H1 (cell line): ENCODE data around the gene RIC8A. TPM values are rescaled to one million over a fixed set of nuclear protein-coding genes. Genes with fewer than 3 reads are reported as not detected.

Experiments
- CTCF ChIA-PET: fragments of 300-600 bp; sonication (Branson Sonifier 250); formaldehyde crosslinking; loops from one replicate; lab custom pipeline; 2021; ENCODE audit not compliant: partially characterized antibody; lab: Charles Lee
- POLR2A ChIA-PET: fragments of 300-600 bp; sonication (Branson Sonifier 250); formaldehyde crosslinking; loops from one replicate; lab custom pipeline; 2021; ENCODE audit warnings: inconsistent platforms; ENCODE audit not compliant: partially characterized antibody; lab: Charles Lee
- DNase-seq, 2 experiments: peaks; one replicate each; pipeline versions ENCODE4 v3.0.0 to v3.0.0-alpha.2; 2010 to 2022; ENCODE audit warnings: low spot score in 2 of 2, low read depth in 1 of 2, mixed read lengths in 1 of 2
- FAIRE-seq: peaks from 2 replicates; lab custom pipeline; 2011; peaks lifted over from hg19 to GRCh38; lab: Jason Lieb, UNC
- H2AFZ ChIP-seq: 2 replicates; pipeline ENCODE4 v1.8.1; 2012; ENCODE audit warnings: low read length, inconsistent platforms
- H2AK5ac ChIP-seq: 2 replicates; pipeline ENCODE4 v1.6.1; 2013; ENCODE audit warnings: low read depth, low read length
- H2BK120ac ChIP-seq: replicated peaks from 2 replicates; pipeline ENCODE3; 2013; ENCODE audit warnings: low read depth, low read length, inconsistent platforms
- H2BK12ac ChIP-seq: 2 replicates; pipeline ENCODE4 v1.6.1; 2013; ENCODE audit warnings: low read depth, low read length
- H2BK15ac ChIP-seq: 2 replicates; pipeline ENCODE4 v1.6.1; 2013; ENCODE audit warnings: low read length
- H2BK20ac ChIP-seq: 2 replicates; pipeline ENCODE4 v1.6.1; 2013; ENCODE audit warnings: low read length
- H2BK5ac ChIP-seq: 2 replicates; pipeline ENCODE4 v1.6.1; 2013; ENCODE audit warnings: low read depth, low read length
- H3K14ac ChIP-seq: 2 replicates; pipeline ENCODE4 v1.6.1; 2013; ENCODE audit warnings: inconsistent platforms; ENCODE audit not compliant: insufficient read length
- H3K18ac ChIP-seq: 2 replicates; pipeline ENCODE4 v1.6.1; 2013; ENCODE audit warnings: low read length; ENCODE audit errors: extremely low read depth
- H3K23ac ChIP-seq: 2 replicates; pipeline ENCODE4 v1.6.1; 2013; ENCODE audit warnings: inconsistent platforms; ENCODE audit not compliant: insufficient read length
- H3K23me2 ChIP-seq: 2 replicates; pipeline ENCODE4 v1.6.1; 2013; ENCODE audit warnings: low read depth, low read length
- H3K27ac ChIP-seq: 2 replicates; pipeline ENCODE4 v1.6.1; 2011; ENCODE audit warnings: low read depth, low read length, inconsistent platforms
- H3K27me3 ChIP-seq, 4 experiments: replicated peaks in 1 of 4; 1 replicate in 1 of 4; 2 replicates in 3 of 4; pipeline versions ENCODE4 v1.6.1 to v1.8.1; 2011 to 2013; ENCODE audit warnings: low read length in 3 of 4, mild to moderate bottlenecking in 3 of 4, inconsistent platforms in 2 of 4, mixed read lengths in 2 of 4, moderate library complexity in 1 of 4; ENCODE audit not compliant: control insufficient read depth in 3 of 4, insufficient read depth in 3 of 4; ENCODE audit errors: extremely low read depth in 1 of 4
- H3K36me3 ChIP-seq, 4 experiments: 2 replicates each; pipeline versions ENCODE4 v1.6.1 to v1.8.1; 2011 to 2013; ENCODE audit warnings: mild to moderate bottlenecking in 4 of 4, low read length in 3 of 4, moderate library complexity in 2 of 4, control low read depth in 1 of 4, inconsistent platforms in 1 of 4; ENCODE audit not compliant: insufficient read depth in 4 of 4, control insufficient read depth in 2 of 4
- H3K4ac ChIP-seq: replicated peaks from 2 replicates; pipeline ENCODE3; 2013; ENCODE audit warnings: low read length, low read depth, mixed read lengths, inconsistent platforms; ENCODE audit not compliant: insufficient read length
- H3K4me1 ChIP-seq, 4 experiments: replicated peaks in 1 of 4; 1 replicate in 1 of 4; 2 replicates in 3 of 4; pipeline versions ENCODE4 v1.6.1 to v1.8.1; 2011 to 2013; ENCODE audit warnings: low read length in 3 of 4, inconsistent platforms in 2 of 4, mixed read lengths in 1 of 4; ENCODE audit not compliant: insufficient read depth in 4 of 4, control insufficient read depth in 3 of 4
- H3K4me2 ChIP-seq, 2 experiments: 2 replicates each; pipeline versions ENCODE4 v1.6.1 to v1.8.1; 2011 to 2013; ENCODE audit warnings: low read depth in 2 of 2, low read length in 2 of 2, control low read depth in 1 of 2, inconsistent platforms in 1 of 2, mild to moderate bottlenecking in 1 of 2; ENCODE audit not compliant: insufficient read depth in 1 of 2
- H3K4me3 ChIP-seq, 4 experiments: fragments of 200-600, 300-600 bp in 1 of 4; sonication (generic), shearing (Covaris generic), sonication (Bioruptor Twin) in 1 of 4; 2 replicates each; pipeline versions ENCODE4 v1.5.1 to v1.8.1; 2011 to 2016; ENCODE audit warnings: low read length in 4 of 4, low read depth in 3 of 4, control low read depth in 2 of 4, inconsistent platforms in 2 of 4, mild to moderate bottlenecking in 2 of 4, mixed read lengths in 1 of 4, moderate library complexity in 1 of 4; ENCODE audit not compliant: insufficient read depth in 2 of 4; ENCODE audit errors: extremely low read depth in 1 of 4
- H3K56ac ChIP-seq: replicated peaks from 2 replicates; pipeline ENCODE3; 2013; ENCODE audit warnings: low read depth, mild to moderate bottlenecking, mixed read lengths, low read length, inconsistent platforms; ENCODE audit not compliant: insufficient read length
- H3K79me1 ChIP-seq: 2 replicates; pipeline ENCODE4 v1.6.1; 2013; ENCODE audit warnings: low read depth, low read length, control low read depth
- H3K79me2 ChIP-seq, 2 experiments: 2 replicates each; pipeline versions ENCODE4 v1.6.1 to v1.8.1; 2012 to 2013; ENCODE audit warnings: low read length in 2 of 2, mild to moderate bottlenecking in 2 of 2, inconsistent platforms in 1 of 2; ENCODE audit not compliant: insufficient read depth in 2 of 2, control insufficient read depth in 1 of 2
- H3K9ac ChIP-seq, 4 experiments: replicated peaks in 1 of 4; 1 replicate in 1 of 4; 2 replicates in 3 of 4; pipeline versions ENCODE4 v1.6.1 to v1.8.1; 2011 to 2013; ENCODE audit warnings: low read depth in 3 of 4, low read length in 3 of 4, control low read depth in 2 of 4, mild to moderate bottlenecking in 2 of 4, moderate library complexity in 2 of 4, inconsistent platforms in 1 of 4; ENCODE audit errors: extremely low read depth in 1 of 4
- H3K9me3 ChIP-seq, 2 experiments: 2 replicates each; pipeline versions ENCODE4 v1.6.1 to v1.8.1; 2012 to 2013; ENCODE audit warnings: mild to moderate bottlenecking in 2 of 2, moderate library complexity in 2 of 2, control low read depth in 1 of 2, inconsistent platforms in 1 of 2, low read depth in 1 of 2, low read length in 1 of 2, mixed read lengths in 1 of 2; ENCODE audit not compliant: insufficient read depth in 2 of 2
- H4K20me1 ChIP-seq, 2 experiments: replicated peaks in 1 of 2; 2 replicates each; pipeline versions ENCODE3 to v1.8.1; 2011 to 2013; ENCODE audit warnings: inconsistent platforms in 2 of 2, low read length in 2 of 2, mild to moderate bottlenecking in 1 of 2; ENCODE audit not compliant: insufficient read depth in 2 of 2, control insufficient read depth in 1 of 2
- H4K5ac ChIP-seq: 2 replicates; pipeline ENCODE4 v1.6.1; 2013; ENCODE audit warnings: low read length, low read depth, mixed read lengths, inconsistent platforms; ENCODE audit not compliant: insufficient read length
- H4K8ac ChIP-seq: 2 replicates; pipeline ENCODE4 v1.8.0; 2013; ENCODE audit warnings: mild to moderate bottlenecking, moderate library complexity, low read length, inconsistent platforms; ENCODE audit not compliant: insufficient read depth; ENCODE audit errors: extremely low read depth
- H4K91ac ChIP-seq: replicated peaks from 2 replicates; pipeline ENCODE3; 2013; ENCODE audit warnings: low read length, mixed read lengths, inconsistent platforms; ENCODE audit not compliant: insufficient read length
- CHD2 ChIP-seq: IDR thresholded peaks from 2 replicates; pipeline ENCODE4 v1.6.1; 2012; ENCODE audit warnings: low read length, improper control_type of control experiment
- E2F6 ChIP-seq: IDR thresholded peaks from 2 replicates; pipeline ENCODE4 v1.6.1; 2012; ENCODE audit warnings: inconsistent platforms
- HDAC6 ChIP-seq: IDR thresholded peaks from one replicate; pipeline ENCODE4 v1.7.1; 2012; ENCODE audit warnings: low read depth, mild to moderate bottlenecking, inconsistent platforms, low read length, moderate library complexity
- KDM1A ChIP-seq: fragments of 200-600, 300-600 bp; sonication (generic); IDR thresholded peaks from 2 replicates; pipeline ENCODE4 v1.7.1; 2016; ENCODE audit warnings: mild to moderate bottlenecking, low read length, borderline replicate concordance
- MAFK ChIP-seq: IDR thresholded peaks from 2 replicates; pipeline ENCODE4 v1.6.1; 2012; ENCODE audit warnings: low read depth, mild to moderate bottlenecking, improper control_type of control experiment, low read length
- MAX ChIP-seq: IDR thresholded peaks from 2 replicates; pipeline ENCODE4 v1.6.1; 2012; ENCODE audit warnings: inconsistent platforms
- SIRT6 ChIP-seq: IDR thresholded peaks from one replicate; pipeline ENCODE4 v1.7.1; 2012; ENCODE audit warnings: low read length, inconsistent platforms
- SP4 ChIP-seq: IDR thresholded peaks from 2 replicates; pipeline ENCODE4 v1.6.1; 2012; ENCODE audit warnings: low read length, inconsistent platforms
- SRF ChIP-seq: IDR thresholded peaks from 2 replicates; pipeline ENCODE4 v1.6.1; 2011; ENCODE audit warnings: mild to moderate bottlenecking, low read depth, low read length, moderate library complexity
- USF2 ChIP-seq: IDR thresholded peaks from 2 replicates; pipeline ENCODE4 v1.6.1; 2011; ENCODE audit warnings: low read length, improper control_type of control experiment
- WGBS, 2 experiments: shearing (Covaris generic) in 1 of 2; methylation state at CpG; one replicate each; pipeline versions ENCODE4 v1.1.6 to v1.1.7; 2013 to 2015; ENCODE audit warnings: low lambda C conversion rate in 2 of 2, mixed read lengths in 2 of 2, inconsistent platforms in 1 of 2, low coverage in 1 of 2, missing lambda C conversion rate in 1 of 2; ENCODE audit not compliant: insufficient replicate concordance in 2 of 2, insufficient coverage in 1 of 2, insufficient read length in 1 of 2; ENCODE audit errors: extremely low coverage in 1 of 2, missing lambda C conversion rate in 1 of 2; 5-methylcytosine and 5-hydroxymethylcytosine counted together
- polyA plus RNA-seq, 7 experiments: library from polyadenylated mRNA; depleted of rRNA in 3 of 7; stranded (reverse) in 5 of 7; unstranded in 2 of 7; fragments of >200 nt in 5 of 7; fragments of 200-250 nt in 2 of 7; gene quantifications; 1 replicate in 5 of 7; 2 replicates in 1 of 7; 4 replicates in 1 of 7; pipeline versions ENCODE4 v1.2.1 to v1.2.3, GENCODE V29; 2011 to 2013; ENCODE audit warnings: missing spikeins in 2 of 7, mixed read lengths in 2 of 7
- total RNA-seq: library from RNA; stranded (reverse); fragmentation: NEBNext Ultra II Directional; extraction: Animal tissue kit (Norgen Biotek cat#: 25700); gene quantifications from 2 replicates; pipeline ENCODE4 v1.2.1, GENCODE V29; 2021

The RIC8A gene
- total and polyA plus RNA-seq, 2 of the 8 experiments (the other 6 are each of a cell fraction or from before 2014, with no cell fraction given), result 67.0 to 105 TPM

- Histone ChIP-seq H2AFZ (no peak overlapping the region), H3K4me3 (no peak overlapping the region), H3K79me1 (no peaks in the 10 kb centered on the region; the same call in 1 of the 2 replicates), H3K27me3 (no peaks in the 10 kb centered on the region), H3K4me2 (no peak overlapping the region), H3K4ac (no peak overlapping the region), H2BK120ac (no peak overlapping the region), H3K4me1 (no peaks in the 10 kb centered on the region), H3K36me3 (peaks cover 0 to 10% (median 3%) of the 10 kb centered on the region in 4 experiments; a peak in 6 of 8 replicates), H2BK5ac (no peak overlapping the region), H2BK20ac (no peak overlapping the region), H3K27ac (no peak overlapping the region), H3K79me2 (no peaks in the 10 kb centered on the region; a peak in 1 of 4 replicates), H2BK15ac (no peak overlapping the region), H3K14ac (no peak overlapping the region), H3K23me2 (no peaks in the 10 kb centered on the region), H4K5ac (no peak overlapping the region), H3K9ac (no peak overlapping the region), H4K91ac (no peak overlapping the region), H3K9me3 (peaks cover 0 to 9% of the 10 kb centered on the region in 2 experiments; a peak in 1 of 4 replicates), H2BK12ac (no peak overlapping the region), H4K8ac (no peak overlapping the region), H3K23ac (no peak overlapping the region), H3K56ac (no peak overlapping the region), H4K20me1 (peaks cover 0 to 16% of the 10 kb centered on the region in 2 experiments), H3K18ac (no peak overlapping the region), H2AK5ac (no peak overlapping the region)
- CTCF ChIA-PET, result interaction anchor here (0.5 to 2.0 kb wide), 4 partner anchors 66 to 168 kb away, joined by 3 to 7 read pairs (median 3); no protein-coding TSS in a partner anchor
- FAIRE-seq (no peak), DNase-seq (peak in 1 of 2 experiments; percentile 37)
- 92% methylated on average over 13 of the region's 13 CpGs; no CpG with 5 or more reads in 1 of the 2 experiments for WGBS, 2 experiments
- POLR2A ChIA-PET, result interaction anchor here (0.8 to 1.2 kb wide), 2 partner anchors 9 to 193 kb away, joined by 3 to 4 read pairs; no protein-coding TSS in a partner anchor
- TF ChIP-seq SIRT6, result no peak
- no peak for TF ChIP-seq SRF
- no peak for TF ChIP-seq MAX
- no peak for TF ChIP-seq USF2
- no peak for TF ChIP-seq MAFK
- no peak for TF ChIP-seq KDM1A
- no peak for TF ChIP-seq HDAC6
- TF ChIP-seq CHD2, result no peak
- TF ChIP-seq SP4, result no peak
- no peak for TF ChIP-seq E2F6
These were observed 7.1 kb upstream of the RIC8A start for GRCh38 chr11:200224-201003.
